IPS-20b (cell line): ENCODE results near the gene S100G.

Experiments used
- H3K27ac ChIP-seq: one replicate; pipeline ENCODE4 v1.5.1; 2013; ENCODE audit warnings: low read length
- H3K27me3 ChIP-seq: 2 replicates; pipeline ENCODE4 v1.6.1; 2013; ENCODE audit warnings: mild to moderate bottlenecking, low read length, inconsistent platforms; ENCODE audit not compliant: insufficient read depth
- H3K36me3 ChIP-seq: 2 replicates; pipeline ENCODE4 v1.6.1; 2013; ENCODE audit warnings: low read depth, mild to moderate bottlenecking, inconsistent platforms, low read length, moderate library complexity; ENCODE audit not compliant: insufficient read depth
- H3K4me1 ChIP-seq: 2 replicates; pipeline ENCODE4 v1.6.1; 2013; ENCODE audit warnings: mild to moderate bottlenecking, control low read depth, inconsistent platforms, low read length, moderate library complexity; ENCODE audit not compliant: insufficient read depth
- H3K4me3 ChIP-seq: 2 replicates; pipeline ENCODE4 v1.5.1; 2013; ENCODE audit warnings: mild to moderate bottlenecking, low read length, inconsistent platforms
- H3K9ac ChIP-seq: 2 replicates; pipeline ENCODE4 v1.6.1; 2013; ENCODE audit warnings: low read depth, mild to moderate bottlenecking, inconsistent platforms, low read length, moderate library complexity
- H3K9me3 ChIP-seq: 2 replicates; pipeline ENCODE4 v1.6.1; 2013; ENCODE audit warnings: mild to moderate bottlenecking, low read depth, low read length, inconsistent platforms; ENCODE audit not compliant: insufficient read depth

Gene S100G

DNA sequence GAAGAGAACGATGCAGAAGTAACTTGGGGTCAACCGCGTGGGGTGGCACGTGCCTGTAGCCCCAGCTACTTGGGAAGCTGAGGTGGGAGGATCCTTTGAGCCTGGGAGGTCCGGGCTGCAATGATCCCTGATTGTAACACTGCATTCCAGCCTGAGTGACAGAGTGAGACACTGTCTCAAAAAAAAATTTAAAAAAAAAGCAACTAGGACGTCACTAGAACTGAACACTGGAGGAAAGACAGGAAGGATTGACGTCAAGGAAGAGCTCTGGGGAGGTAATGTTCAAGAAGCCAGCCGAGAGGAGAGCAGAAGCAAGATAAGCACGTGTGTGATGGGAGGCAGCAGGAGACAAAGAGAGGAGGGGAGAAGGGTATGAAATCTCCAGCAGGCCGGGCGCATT lies 28.7 kb downstream of the S100G start:
- no peak overlapping the region for H3K27ac ChIP-seq
- H3K4me1 ChIP-seq: no peaks in the 10 kb centered on the region
- no peaks in the 10 kb centered on the region for H3K27me3 ChIP-seq
- peaks cover 72% of the 10 kb centered on the region for H3K36me3 ChIP-seq
- H3K9ac ChIP-seq: no peak overlapping the region
- no peaks in the 10 kb centered on the region for H3K9me3 ChIP-seq
- no peak overlapping the region for H3K4me3 ChIP-seq

- Histone ChIP-seq H3K9me3 (no peaks in the 10 kb centered on the region), H3K4me3 (no peak overlapping the region), H3K36me3 (peaks cover 70% of the 10 kb centered on the region), H3K9ac (no peak overlapping the region), H3K4me1 (no peaks in the 10 kb centered on the region), H3K27ac (no peak overlapping the region), H3K27me3 (no peaks in the 10 kb centered on the region)
These were observed 33.2 kb downstream of the S100G start for GRCh38 chrX:16683007-16683664.

DNA sequence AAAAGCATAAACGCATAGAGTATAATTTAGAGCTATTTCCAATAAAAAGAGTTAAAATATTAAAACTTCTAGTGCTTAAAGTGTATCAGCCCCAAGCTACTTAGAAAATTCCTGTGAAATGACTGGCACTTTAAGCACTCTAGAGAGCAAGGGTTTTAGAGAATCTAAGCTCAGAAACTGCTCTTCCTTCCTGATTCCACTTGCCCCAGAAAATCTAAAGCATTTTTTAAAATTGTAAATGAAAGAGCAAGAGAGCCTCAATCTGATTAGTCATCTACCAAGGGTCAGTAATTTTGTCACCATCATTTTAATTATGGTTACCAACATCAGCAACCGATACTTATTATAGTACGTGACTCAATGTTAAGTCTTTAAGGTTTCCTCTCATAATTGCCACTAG lies 37.6 kb downstream of the S100G start:
- H3K36me3 ChIP-seq: peaks cover 78% of the 10 kb centered on the region
- H3K27ac ChIP-seq: no peak overlapping the region
- no peaks in the 10 kb centered on the region for H3K9me3 ChIP-seq
- no peaks in the 10 kb centered on the region for H3K27me3 ChIP-seq
- no peak overlapping the region for H3K9ac ChIP-seq
- no peak overlapping the region for H3K4me3 ChIP-seq
- no peaks in the 10 kb centered on the region for H3K4me1 ChIP-seq

DNA sequence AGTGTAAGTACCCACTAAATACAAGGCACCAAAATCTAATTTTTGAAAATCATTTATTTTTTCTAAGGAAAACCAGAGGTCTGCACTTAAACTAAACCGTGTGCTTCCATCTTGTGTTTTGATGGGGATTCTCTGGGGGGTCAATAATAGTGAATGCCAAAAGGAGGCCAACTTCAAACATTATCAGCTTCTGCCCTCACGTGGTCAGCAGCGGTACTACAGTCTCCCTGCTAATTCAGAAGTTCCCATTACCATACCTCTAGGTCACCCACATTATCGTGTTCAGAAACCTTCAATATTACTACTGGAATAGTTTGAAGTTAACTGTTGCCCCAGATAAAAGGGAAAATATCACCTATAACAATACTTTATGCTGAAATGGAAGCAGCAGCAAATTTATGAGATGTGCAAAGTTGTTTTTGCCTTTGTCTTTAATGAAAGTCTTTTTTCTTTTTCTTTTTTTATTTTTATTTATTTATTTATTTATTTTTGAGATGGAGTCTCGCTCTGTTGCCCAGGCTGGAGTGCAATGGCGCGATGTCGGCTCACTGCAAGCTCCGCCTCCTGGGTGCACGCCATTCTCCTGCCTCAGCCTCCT lies 45.2 kb downstream of the S100G start:
- H3K9me3 ChIP-seq: no peaks in the 10 kb centered on the region
- no peak overlapping the region for H3K4me3 ChIP-seq
- no peaks in the 10 kb centered on the region for H3K4me1 ChIP-seq
- no peaks in the 10 kb centered on the region for H3K27me3 ChIP-seq
- H3K9ac ChIP-seq: no peak overlapping the region
- peaks cover 72% of the 10 kb centered on the region for H3K36me3 ChIP-seq
- H3K27ac ChIP-seq: no peak overlapping the region

GRCh38 chrX:16696956-16697355 lies 47.0 kb downstream of the S100G start:
- H3K27ac ChIP-seq: no peak overlapping the region
- H3K36me3 ChIP-seq: peaks cover 65% of the 10 kb centered on the region
- H3K4me3 ChIP-seq: no peak overlapping the region
- H3K4me1 ChIP-seq: no peaks in the 10 kb centered on the region
- no peaks in the 10 kb centered on the region for H3K9me3 ChIP-seq
- no peaks in the 10 kb centered on the region for H3K27me3 ChIP-seq
- H3K9ac ChIP-seq: no peak overlapping the region

DNA sequence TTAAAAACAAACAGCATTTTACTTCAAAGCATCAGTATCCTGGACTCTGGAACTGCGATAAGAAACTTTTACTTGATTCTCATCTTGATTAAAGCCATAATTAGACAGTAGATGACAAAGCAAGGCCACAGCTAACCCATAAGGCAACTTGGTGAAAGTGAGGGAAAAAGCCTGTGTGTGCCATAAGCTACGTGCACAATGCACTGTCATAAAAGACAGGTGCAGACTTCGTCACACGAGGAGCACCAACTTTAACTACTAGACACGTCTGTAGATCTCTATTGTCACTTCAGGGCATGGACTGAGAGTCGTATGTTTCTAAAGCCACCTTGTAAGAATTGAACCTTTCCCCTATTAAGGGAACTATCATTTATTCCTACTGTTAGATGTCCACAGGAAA lies 49.4 kb downstream of the S100G start:
- peaks cover 52% of the 10 kb centered on the region for H3K36me3 ChIP-seq
- H3K27ac ChIP-seq: no peak overlapping the region

GRCh38 chrX:16700734-16701133 lies 50.8 kb downstream of the S100G start:
- H3K4me1 ChIP-seq: no peaks in the 10 kb centered on the region
- H3K27me3 ChIP-seq: no peaks in the 10 kb centered on the region
- H3K4me3 ChIP-seq: no peak overlapping the region
- peaks cover 52% of the 10 kb centered on the region for H3K36me3 ChIP-seq
- no peak overlapping the region for H3K9ac ChIP-seq
- no peaks in the 10 kb centered on the region for H3K9me3 ChIP-seq
- no peak overlapping the region for H3K27ac ChIP-seq

More for the DNA sequence above, 49.4 kb downstream of the S100G start:
- Histone ChIP-seq H3K9me3 (no peaks in the 10 kb centered on the region), H3K27me3 (no peaks in the 10 kb centered on the region), H3K4me1 (no peaks in the 10 kb centered on the region), H3K9ac (no peak overlapping the region), H3K4me3 (no peak overlapping the region)

- Histone ChIP-seq H3K4me1 (no peaks in the 10 kb centered on the region), H3K9me3 (no peaks in the 10 kb centered on the region), H3K36me3 (peaks cover 48% of the 10 kb centered on the region), H3K27ac (no peak overlapping the region), H3K27me3 (no peaks in the 10 kb centered on the region), H3K4me3 (no peak overlapping the region), H3K9ac (no peak overlapping the region)
These were observed 53.0 kb downstream of the S100G start for GRCh38 chrX:16702700-16703599.
